GM12891 (cell line): ENCODE measurements around the gene TCERG1L.

Experiments used
- POLR2A ChIP-seq: IDR thresholded peaks from 2 replicates; pipeline ENCODE4 v1.6.1; 2011; ENCODE audit warnings: low read depth, low read length, control low read depth
- POLR2AphosphoS5 ChIP-seq: IDR thresholded peaks from 2 replicates; pipeline ENCODE4 v1.6.1; 2011; ENCODE audit warnings: low read depth, low read length, control low read depth
- POU2F2 ChIP-seq: IDR thresholded peaks from 2 replicates; pipeline ENCODE4 v1.6.1; 2011; ENCODE audit warnings: low read depth, mild to moderate bottlenecking, control low read depth, low read length, moderate library complexity
- SPI1 ChIP-seq: IDR thresholded peaks from 2 replicates; pipeline ENCODE4 v1.6.1; 2011; ENCODE audit warnings: low read depth, low read length, control low read depth
- TAF1 ChIP-seq: IDR thresholded peaks from 2 replicates; pipeline ENCODE4 v1.6.1; 2011; ENCODE audit warnings: low read depth, low read length, control low read depth

DNA sequence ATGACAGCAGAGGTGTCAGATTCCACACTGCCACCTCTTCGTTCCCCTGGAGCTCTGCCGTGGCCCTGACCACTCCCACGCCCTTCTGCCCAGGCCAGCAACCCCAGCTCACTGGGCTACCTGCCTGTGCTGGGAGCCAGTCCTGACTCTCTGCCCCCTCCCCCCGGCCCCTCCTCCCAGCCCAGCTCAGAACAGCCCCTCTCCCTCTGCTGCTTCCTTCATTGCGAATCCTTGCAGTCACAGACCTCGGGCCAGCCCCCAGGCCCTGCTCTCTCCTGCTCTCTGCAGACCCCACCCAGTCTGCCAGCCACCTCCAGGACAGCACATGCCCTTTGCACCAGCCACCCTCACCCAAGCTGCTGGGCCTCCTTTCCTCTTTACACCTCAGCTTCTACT is 60.4 kb downstream of the TCERG1L start:
- TF ChIP-seq TAF1 (no peak), POLR2A (no peak), SPI1 (no peak), POLR2AphosphoS5 (no peak), POU2F2 (no peak)
